Panc1 (cell line): ENCODE results near the gene GOLGA6L24.
"Not testable (repeated sequence)": the region's sequence is repeated elsewhere in the genome, so short reads cannot be mapped to it uniquely, and the experiment has no call there.

Experiments
- CTCF ChIP-seq: fragments of 450-650 bp; IDR thresholded peaks from 2 replicates; pipeline ENCODE4 v1.5.1; 2017; ENCODE audit warnings: mild to moderate bottlenecking
- POLR2AphosphoS5 ChIP-seq: IDR thresholded peaks from 2 replicates; pipeline ENCODE4 v1.6.1; 2012; ENCODE audit warnings: mild to moderate bottlenecking, low read depth, low read length, moderate library complexity

- not testable (repeated sequence) for TF ChIP-seq CTCF, POLR2AphosphoS5
Measured at GRCh38 chr15:28380053-28380452, 22.2 kb upstream of the GOLGA6L24 start.
